GM08714 (cell line): ENCODE data around the gene CASP1.

ENCODE experiments used
- H3K4me3 ChIP-seq: fragments of 200-500 bp; sonication (Bioruptor generic); 2 replicates; pipeline ENCODE4 v1.5.1; 2014; ENCODE audit warnings: mild to moderate bottlenecking, low read length, inconsistent platforms
- ZNF274 ChIP-seq: IDR thresholded peaks from 2 replicates; pipeline ENCODE4 v1.6.1; 2012; ENCODE audit warnings: mild to moderate bottlenecking, low read depth, low read length

CASP1 gene

DNA sequence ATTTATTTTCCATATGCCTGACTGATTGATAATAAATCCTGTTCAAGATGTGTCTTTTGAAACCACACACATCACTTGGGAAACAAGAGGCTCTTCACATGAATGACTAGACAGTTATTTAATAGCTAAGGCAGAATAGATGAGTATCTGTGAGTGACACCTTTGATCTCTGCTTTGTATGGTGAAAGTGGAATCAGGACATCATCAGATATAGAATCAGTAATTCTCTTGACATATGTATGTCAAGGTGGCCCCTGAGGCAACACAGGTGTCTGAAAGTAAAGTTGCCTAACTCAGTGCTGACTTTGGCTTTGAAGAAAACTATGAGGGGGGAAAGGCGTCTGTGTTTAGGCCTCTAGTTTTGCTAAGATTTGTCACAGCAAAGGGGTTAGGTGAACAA lies 55.1 kb downstream of the CASP1 start:
- no peak overlapping the region for H3K4me3 ChIP-seq
- no peak for TF ChIP-seq ZNF274
